ENCODE measurements around the gene DOCK9. TPM values are rescaled to one million over a fixed set of nuclear protein-coding genes. Genes with fewer than 3 reads are reported as not detected.

DOCK9 gene
- total and polyA plus RNA-seq, 8 donors: 7.5 to 26.3 (median 16.3) TPM

DNA sequence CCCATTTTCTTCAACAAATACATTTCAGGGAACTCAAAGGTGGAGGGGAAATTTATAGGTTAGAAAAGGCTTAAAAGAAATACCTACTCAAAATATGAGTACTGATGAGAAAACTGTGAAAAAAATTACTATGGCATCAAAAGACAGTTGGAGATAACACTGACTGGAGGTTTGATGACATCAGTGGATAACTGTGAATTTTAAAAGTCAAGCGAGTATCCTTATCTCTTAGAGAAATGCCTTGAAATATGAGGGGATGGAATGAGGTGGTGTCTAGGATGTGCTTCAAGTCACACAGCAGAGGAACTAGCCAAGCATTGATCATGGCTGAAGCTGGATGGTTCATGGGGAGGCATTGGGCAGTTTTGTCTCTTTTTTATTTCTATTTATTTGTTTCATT lies 198.2 kb downstream of the DOCK9 start:
- no peak for FAIRE-seq
- intact Hi-C loops (cut with DNase I): no loop called here
- no peaks in the 10 kb centered on the region for H3K4me1 ChIP-seq
- ATAC-seq: no peak
- 79 to 83% methylated on average over 1 of the region's 1 CpG for WGBS, 2 donors
- H3K9me3 ChIP-seq: no peaks in the 10 kb centered on the region
- no peak overlapping the region for H3K4me3 ChIP-seq
- no peak overlapping the region for H3K27ac ChIP-seq
- H3K27me3 ChIP-seq: no peaks in the 10 kb centered on the region
- no peak for DNase-seq
- no peaks in the 10 kb centered on the region for H3K36me3 ChIP-seq
- TF ChIP-seq, protein P1, sequence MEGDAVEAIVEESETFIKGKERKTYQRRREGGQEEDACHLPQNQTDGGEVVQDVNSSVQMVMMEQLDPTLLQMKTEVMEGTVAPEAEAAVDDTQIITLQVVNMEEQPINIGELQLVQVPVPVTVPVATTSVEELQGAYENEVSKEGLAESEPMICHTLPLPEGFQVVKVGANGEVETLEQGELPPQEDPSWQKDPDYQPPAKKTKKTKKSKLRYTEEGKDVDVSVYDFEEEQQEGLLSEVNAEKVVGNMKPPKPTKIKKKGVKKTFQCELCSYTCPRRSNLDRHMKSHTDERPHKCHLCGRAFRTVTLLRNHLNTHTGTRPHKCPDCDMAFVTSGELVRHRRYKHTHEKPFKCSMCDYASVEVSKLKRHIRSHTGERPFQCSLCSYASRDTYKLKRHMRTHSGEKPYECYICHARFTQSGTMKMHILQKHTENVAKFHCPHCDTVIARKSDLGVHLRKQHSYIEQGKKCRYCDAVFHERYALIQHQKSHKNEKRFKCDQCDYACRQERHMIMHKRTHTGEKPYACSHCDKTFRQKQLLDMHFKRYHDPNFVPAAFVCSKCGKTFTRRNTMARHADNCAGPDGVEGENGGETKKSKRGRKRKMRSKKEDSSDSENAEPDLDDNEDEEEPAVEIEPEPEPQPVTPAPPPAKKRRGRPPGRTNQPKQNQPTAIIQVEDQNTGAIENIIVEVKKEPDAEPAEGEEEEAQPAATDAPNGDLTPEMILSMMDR (IDR thresholded peaks at IDR 0.05): no peak

DNA sequence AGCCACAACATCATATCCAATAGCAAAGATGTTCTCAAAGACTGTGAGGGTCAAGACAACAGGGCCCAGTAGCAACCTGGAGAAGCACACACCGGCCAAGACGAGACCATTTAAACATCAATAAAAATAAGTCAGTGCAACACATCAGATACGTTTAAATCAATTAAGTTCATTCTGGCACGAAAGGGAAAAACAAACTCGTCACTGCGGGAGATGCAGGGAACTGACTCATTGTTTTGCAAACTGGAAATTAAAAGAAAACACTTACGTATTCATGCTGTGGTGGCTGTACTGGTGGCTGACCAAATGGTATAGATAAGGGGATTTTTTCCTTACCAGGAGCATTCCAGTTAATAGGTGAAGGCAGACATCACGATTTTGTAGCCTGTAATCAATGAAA lies 199.1 kb downstream of the DOCK9 start:
- H3K9me3 ChIP-seq: no peaks in the 10 kb centered on the region
- H3K4me3 ChIP-seq: no peak overlapping the region
- H3K27me3 ChIP-seq: no peaks in the 10 kb centered on the region
- FAIRE-seq: no peak
- no peak for ATAC-seq
- intact Hi-C loops (cut with DNase I): no loop called here
- DNase-seq: no peak
- TF ChIP-seq, protein P1 (IDR thresholded peaks at IDR 0.05): no peak
- H3K4me1 ChIP-seq: no peaks in the 10 kb centered on the region
- 74 to 77% methylated on average over 8 of the region's 8 CpGs for WGBS, 2 donors
- H3K36me3 ChIP-seq: no peaks in the 10 kb centered on the region
- no peak overlapping the region for H3K27ac ChIP-seq

DNA sequence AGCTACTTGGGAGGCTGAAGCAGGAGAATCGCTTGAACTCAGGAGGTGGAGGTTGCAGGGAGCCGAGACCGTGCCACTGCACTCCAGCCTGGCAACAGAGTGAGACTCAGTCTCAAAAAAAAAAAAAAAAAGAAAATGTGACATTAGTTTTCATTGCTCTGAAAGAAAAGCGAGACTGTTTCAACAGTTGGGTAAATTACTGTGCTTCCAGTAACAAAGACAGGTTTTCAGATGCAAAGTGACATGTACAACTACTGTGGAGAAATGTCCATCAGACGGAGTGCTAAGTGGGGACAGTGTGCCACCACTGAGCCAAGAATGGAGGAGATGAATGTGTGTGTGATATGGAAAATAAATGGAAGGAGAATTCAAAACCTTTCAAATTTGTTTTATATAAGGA lies 201.2 kb downstream of the DOCK9 start:
- H3K27ac ChIP-seq: no peak overlapping the region
- no peaks in the 10 kb centered on the region for H3K36me3 ChIP-seq
- H3K4me3 ChIP-seq: no peak overlapping the region
- intact Hi-C loops (cut with DNase I): no loop called here
- peaks cover 0 to 5% (median 3%) of the 10 kb centered on the region in 3 donors for H3K4me1 ChIP-seq
- H3K9me3 ChIP-seq: no peaks in the 10 kb centered on the region
- no peak for DNase-seq
- H3K27me3 ChIP-seq: no peaks in the 10 kb centered on the region
- FAIRE-seq: no peak
- TF ChIP-seq, protein P1 (IDR thresholded peaks at IDR 0.05): no peak
- 86 to 87% methylated on average over 5 of the region's 5 CpGs for whole genome bisulfite sequencing, 2 donors
- ATAC-seq: no peak

DNA sequence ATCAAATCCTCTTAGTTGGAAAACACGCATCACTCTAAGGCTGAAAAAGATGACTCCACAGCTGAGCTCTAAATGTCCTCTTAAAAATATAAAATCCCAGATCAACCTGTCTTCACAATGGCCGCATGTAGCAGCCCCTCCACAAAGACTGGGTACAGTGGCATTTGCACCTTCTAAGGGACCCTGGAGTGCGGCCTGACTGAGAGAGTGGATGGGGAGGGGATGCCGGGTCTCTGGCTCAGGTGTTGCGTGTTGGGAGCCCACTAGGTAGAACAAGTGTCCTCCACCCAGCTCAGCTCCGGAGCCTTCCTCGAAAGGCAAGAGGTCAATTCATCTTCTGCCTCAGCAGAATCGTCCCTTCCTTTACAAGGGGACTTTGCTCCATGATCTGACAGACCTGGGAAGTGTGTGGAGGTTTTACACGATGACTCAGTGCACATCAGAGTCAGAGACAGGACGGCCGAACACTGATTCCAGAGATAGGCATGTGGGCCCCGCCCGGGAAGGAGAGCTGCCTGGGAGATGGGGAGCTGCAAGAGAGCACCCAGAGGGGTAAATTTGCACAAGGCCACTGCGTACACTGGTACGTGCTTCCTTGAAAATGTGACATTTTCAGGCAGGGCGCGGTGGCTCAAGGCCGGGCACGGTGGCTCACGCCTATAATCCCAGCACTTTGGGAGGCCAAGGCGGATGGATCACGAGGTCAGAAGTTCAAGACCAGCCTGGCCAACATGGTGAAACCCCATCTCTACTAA lies 201.8 kb downstream of the DOCK9 start:
- H3K27me3 ChIP-seq: no peaks in the 10 kb centered on the region
- ATAC-seq (peak in 2 of 4 donors; percentile 17 to 25), DNase-seq (no peak), FAIRE-seq (no peak)
- peaks cover 0 to 7% (median 5%) of the 10 kb centered on the region in 3 donors for H3K4me1 ChIP-seq
- no peaks in the 10 kb centered on the region for H3K36me3 ChIP-seq
- H3K27ac ChIP-seq: no peak overlapping the region
- H3K4me3 ChIP-seq: no peak overlapping the region
- TF ChIP-seq, protein P1 (IDR thresholded peaks at IDR 0.05): no peak
- no peaks in the 10 kb centered on the region for H3K9me3 ChIP-seq
- intact Hi-C loops (cut with DNase I): no loop called here
- WGBS, 2 donors: 88 to 89% methylated on average over 22 of the region's 22 CpGs

DNA sequence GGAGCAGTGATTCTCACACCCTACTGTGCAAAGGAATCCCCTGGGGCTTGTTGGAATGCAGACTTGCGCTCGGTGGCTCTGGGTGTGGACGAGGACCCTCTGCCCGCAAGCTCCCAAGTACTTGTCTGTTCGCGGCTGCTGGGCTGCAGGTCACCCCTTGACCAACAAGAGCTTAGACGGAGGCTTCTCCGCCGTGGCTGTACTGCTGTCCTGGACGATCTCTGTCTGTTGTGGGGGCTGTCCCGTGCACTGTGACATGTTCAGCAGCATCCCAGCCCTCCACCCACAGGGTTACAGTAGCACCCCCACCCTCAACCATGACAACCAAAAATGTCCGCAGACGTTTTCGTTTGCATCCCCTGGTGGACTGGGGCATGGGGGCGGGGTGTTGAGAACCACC lies 202.5 kb downstream of the DOCK9 start:
- no peak for FAIRE-seq
- 82 to 89% methylated on average over 15 of the region's 15 CpGs for WGBS, 2 donors
- intact Hi-C loops (cut with DNase I): no loop called here

More for the DNA sequence above, 202.5 kb downstream of the DOCK9 start:
- Histone ChIP-seq H3K36me3 (no peaks in the 10 kb centered on the region), H3K27ac (no peak overlapping the region), H3K9me3 (no peaks in the 10 kb centered on the region), H3K4me1 (peaks cover 0 to 7% (median 5%) of the 10 kb centered on the region in 3 donors), H3K27me3 (no peaks in the 10 kb centered on the region), H3K4me3 (no peak overlapping the region)
- DNase-seq (no peak), ATAC-seq (no peak)
- TF ChIP-seq, protein P1 (IDR thresholded peaks at IDR 0.05): no peak

Data from pancreas (tissue), 10 donors.